OCI-LY7 (cell line): ENCODE measurements around the gene PRX. TPM values are rescaled to one million over a fixed set of nuclear protein-coding genes. Genes with fewer than 3 reads are reported as not detected.

Experiments used
- BruUV-seq: library from RNA; stranded (reverse); fragments of 400-500 nt; replicated peaks from 2 replicates; lab custom pipeline; 2021; lab: Mats Ljungman, UMichigan
- CTCF ChIA-PET: fragments of 300-600 bp; sonication (Branson Sonifier 250); formaldehyde crosslinking; loops from one replicate; lab custom pipeline; 2022; ENCODE audit warnings: antibody characterized with exemption; ENCODE audit not compliant: unreplicated experiment; lab: Charles Lee
- POLR2A ChIA-PET: fragments of 300-600 bp; sonication (Branson Sonifier 250); formaldehyde crosslinking; loops from one replicate; lab custom pipeline; 2022; ENCODE audit warnings: antibody characterized with exemption; lab: Charles Lee
- DNase-seq: peaks from one replicate; pipeline ENCODE4 v3.0.0-alpha.2; 2015; ENCODE audit warnings: low spot score
- H2AFZ ChIP-seq: fragments of 200-600 bp; sonication (generic), shearing (Covaris generic); 2 replicates; pipeline ENCODE4 v1.6.1; 2014; ENCODE audit warnings: mild to moderate bottlenecking, antibody characterized with exemption, low read length, moderate library complexity
- H3K27ac ChIP-seq: fragments of 200-600 bp; sonication (generic); 2 replicates; pipeline ENCODE4 v1.5.1; 2014; ENCODE audit warnings: mixed run types, low read depth, mild to moderate bottlenecking, moderate library complexity, low read length, inconsistent platforms; ENCODE audit not compliant: poor library complexity, severe bottlenecking
- H3K36me3 ChIP-seq: fragments of 200-600 bp; sonication (generic); 2 replicates; pipeline ENCODE4 v1.6.1; 2014; ENCODE audit warnings: mild to moderate bottlenecking, antibody characterized with exemption, low read length, moderate library complexity, mixed read lengths; ENCODE audit not compliant: insufficient read depth
- H3K4me1 ChIP-seq: fragments of 200-600 bp; sonication (generic); 2 replicates; pipeline ENCODE4 v1.5.1; 2014; ENCODE audit warnings: mild to moderate bottlenecking, low read length; ENCODE audit not compliant: insufficient read depth, poor library complexity, severe bottlenecking
- H3K4me2 ChIP-seq: fragments of 200-600 bp; sonication (generic); 2 replicates; pipeline ENCODE4 v1.6.1; 2014; ENCODE audit warnings: mild to moderate bottlenecking, low read length
- H3K4me3 ChIP-seq: fragments of 200-600 bp; sonication (generic); 2 replicates; pipeline ENCODE4 v1.5.1; 2014; ENCODE audit warnings: mild to moderate bottlenecking, low read depth, low read length; ENCODE audit not compliant: poor library complexity, severe bottlenecking
- H3K79me2 ChIP-seq: fragments of 200-600 bp; sonication (generic); 2 replicates; pipeline ENCODE4 v1.6.1; 2016; ENCODE audit warnings: low read depth, mild to moderate bottlenecking, low read length, moderate library complexity, mixed read lengths; ENCODE audit not compliant: insufficient read depth
- H3K9me2 ChIP-seq: fragments of 200-600 bp; sonication (generic); 2 replicates; pipeline ENCODE4 v1.6.1; 2016; ENCODE audit warnings: mild to moderate bottlenecking, low read length, mixed read lengths; ENCODE audit not compliant: insufficient read depth
- H3K9me3 ChIP-seq: fragments of 200-600 bp; sonication (generic); 2 replicates; pipeline ENCODE4 v1.6.1; 2014; ENCODE audit warnings: mild to moderate bottlenecking, mixed run types, low read length, mixed read lengths
- H4K20me1 ChIP-seq: fragments of 200-600 bp; sonication (generic); 2 replicates; pipeline ENCODE4 v1.6.1; 2014; ENCODE audit warnings: mild to moderate bottlenecking, antibody characterized with exemption, low read length, moderate library complexity, mixed read lengths; ENCODE audit not compliant: insufficient read depth
- EZH2phosphoT487 ChIP-seq: fragments of 200-600 bp; sonication (generic); IDR thresholded peaks from 2 replicates; pipeline ENCODE4 v1.6.1; 2018; ENCODE audit warnings: low read depth, borderline replicate concordance, mild to moderate bottlenecking, mixed run types, antibody characterized with exemption, low read length, moderate library complexity, mixed read lengths
- intact Hi-C: fragments of 100-400 bp; cut with micrococcal nuclease; formaldehyde crosslinking; loops from one replicate; pipeline ENCODE4 v1.10.0; 2022; ENCODE audit not compliant: unreplicated experiment
- total RNA-seq, 2 experiments: library from RNA; depleted of rRNA in 1 of 2; stranded (reverse); fragments of >200 nt in 1 of 2; shearing (Covaris generic) in 1 of 2; gene quantifications; 2 replicates each; pipeline ENCODE4 v1.2.3, GENCODE V29; 2014 to 2022
- TF ChIP-seq, protein P1 (sequence below): fragments of 200-600 bp; sonication (generic); conservative IDR thresholded peaks from 2 replicates; pipeline ENCODE4 v1.5.1; 2014; ENCODE audit warnings: mild to moderate bottlenecking, antibody characterized with exemption, low read length, moderate library complexity, mixed read lengths

Gene PRX
- total RNA-seq, 2 experiments from 2014 or later = 2.2 to 4.9 TPM

DNA sequence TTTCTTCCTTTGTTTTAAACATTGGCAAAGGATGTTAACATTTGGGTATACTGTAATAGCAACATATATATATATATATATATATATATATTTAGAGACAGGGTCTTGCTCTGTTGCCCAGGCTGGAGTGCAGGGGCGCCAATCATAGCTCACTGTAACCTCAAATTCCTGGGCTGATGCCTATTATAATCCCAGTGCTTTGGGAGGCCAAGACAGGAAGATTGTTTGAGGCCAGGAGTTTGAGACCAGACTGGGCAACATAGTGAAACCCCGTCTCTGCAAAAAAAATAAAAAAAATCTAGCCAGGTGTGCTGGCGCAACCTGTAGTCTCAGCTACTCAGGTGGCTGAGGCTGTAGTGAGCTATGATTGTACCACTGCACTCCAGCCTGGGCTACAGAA lies 47.0 kb upstream of the PRX start:
- no peak for TF ChIP-seq EZH2phosphoT487
- TF ChIP-seq, protein P1, sequence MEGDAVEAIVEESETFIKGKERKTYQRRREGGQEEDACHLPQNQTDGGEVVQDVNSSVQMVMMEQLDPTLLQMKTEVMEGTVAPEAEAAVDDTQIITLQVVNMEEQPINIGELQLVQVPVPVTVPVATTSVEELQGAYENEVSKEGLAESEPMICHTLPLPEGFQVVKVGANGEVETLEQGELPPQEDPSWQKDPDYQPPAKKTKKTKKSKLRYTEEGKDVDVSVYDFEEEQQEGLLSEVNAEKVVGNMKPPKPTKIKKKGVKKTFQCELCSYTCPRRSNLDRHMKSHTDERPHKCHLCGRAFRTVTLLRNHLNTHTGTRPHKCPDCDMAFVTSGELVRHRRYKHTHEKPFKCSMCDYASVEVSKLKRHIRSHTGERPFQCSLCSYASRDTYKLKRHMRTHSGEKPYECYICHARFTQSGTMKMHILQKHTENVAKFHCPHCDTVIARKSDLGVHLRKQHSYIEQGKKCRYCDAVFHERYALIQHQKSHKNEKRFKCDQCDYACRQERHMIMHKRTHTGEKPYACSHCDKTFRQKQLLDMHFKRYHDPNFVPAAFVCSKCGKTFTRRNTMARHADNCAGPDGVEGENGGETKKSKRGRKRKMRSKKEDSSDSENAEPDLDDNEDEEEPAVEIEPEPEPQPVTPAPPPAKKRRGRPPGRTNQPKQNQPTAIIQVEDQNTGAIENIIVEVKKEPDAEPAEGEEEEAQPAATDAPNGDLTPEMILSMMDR = no peak
- ChIA-PET POLR2A (interaction anchor here (0.7 to 1.1 kb wide), 2 partner anchors 24 to 111 kb away, joined by 3 to 4 read pairs; no protein-coding TSS in a partner anchor), CTCF (no interaction called here)
- H3K9me3 ChIP-seq = no peaks in the 10 kb centered on the region
- no peak overlapping the region for H3K27ac ChIP-seq
- H3K9me2 ChIP-seq = no peaks in the 10 kb centered on the region
- DNase-seq = no peak
- no peaks in the 10 kb centered on the region for H3K36me3 ChIP-seq
- intact Hi-C loops = loop anchor here (5.0 kb wide), 2 partner anchors 53 to 153 kb away; no protein-coding TSS in a partner anchor
- no peaks in the 10 kb centered on the region for H3K79me2 ChIP-seq
- no TSS peak for BruUV-seq
- H4K20me1 ChIP-seq = no peaks in the 10 kb centered on the region
- no peak overlapping the region for H3K4me2 ChIP-seq
- peaks cover 41% of the 10 kb centered on the region for H3K4me1 ChIP-seq
- H2AFZ ChIP-seq = no peak overlapping the region
- no peak overlapping the region for H3K4me3 ChIP-seq

DNA sequence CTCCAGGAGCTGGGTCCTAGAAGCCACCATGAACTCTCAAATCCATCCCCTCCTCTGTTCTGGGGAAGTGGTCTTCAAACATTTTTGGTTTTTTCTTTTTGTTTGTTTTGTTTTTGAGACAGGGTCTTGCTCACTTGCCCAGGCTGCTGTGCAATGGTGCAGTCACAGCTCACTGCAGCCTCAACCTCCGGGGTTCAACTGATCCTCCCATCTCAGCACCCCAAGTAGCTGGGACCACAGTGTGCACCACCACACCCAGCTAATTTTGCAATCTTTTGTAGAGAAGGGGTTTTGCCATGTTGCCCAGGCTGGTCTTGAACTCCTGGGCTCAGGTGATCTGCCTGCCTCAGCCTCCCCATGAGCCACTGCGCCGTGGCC lies 45.4 kb upstream of the PRX start:
- Histone ChIP-seq H3K79me2 (no peaks in the 10 kb centered on the region), H3K9me3 (no peaks in the 10 kb centered on the region), H4K20me1 (no peaks in the 10 kb centered on the region), H2AFZ (no peak overlapping the region), H3K27ac (no peak overlapping the region), H3K4me2 (no peak overlapping the region), H3K4me3 (no peak overlapping the region), H3K4me1 (peaks cover 32% of the 10 kb centered on the region), H3K36me3 (no peaks in the 10 kb centered on the region), H3K9me2 (no peaks in the 10 kb centered on the region)
- no peak for DNase-seq
- TF ChIP-seq, protein P1 = no peak
- no peak for TF ChIP-seq EZH2phosphoT487
- CTCF ChIA-PET = interaction anchor here (0.6 kb wide), 1 partner anchor 38 kb away, joined by 3 read pairs; no protein-coding TSS in a partner anchor
- intact Hi-C loops = no loop called here
- POLR2A ChIA-PET = no interaction called here
- no TSS peak for BruUV-seq

DNA sequence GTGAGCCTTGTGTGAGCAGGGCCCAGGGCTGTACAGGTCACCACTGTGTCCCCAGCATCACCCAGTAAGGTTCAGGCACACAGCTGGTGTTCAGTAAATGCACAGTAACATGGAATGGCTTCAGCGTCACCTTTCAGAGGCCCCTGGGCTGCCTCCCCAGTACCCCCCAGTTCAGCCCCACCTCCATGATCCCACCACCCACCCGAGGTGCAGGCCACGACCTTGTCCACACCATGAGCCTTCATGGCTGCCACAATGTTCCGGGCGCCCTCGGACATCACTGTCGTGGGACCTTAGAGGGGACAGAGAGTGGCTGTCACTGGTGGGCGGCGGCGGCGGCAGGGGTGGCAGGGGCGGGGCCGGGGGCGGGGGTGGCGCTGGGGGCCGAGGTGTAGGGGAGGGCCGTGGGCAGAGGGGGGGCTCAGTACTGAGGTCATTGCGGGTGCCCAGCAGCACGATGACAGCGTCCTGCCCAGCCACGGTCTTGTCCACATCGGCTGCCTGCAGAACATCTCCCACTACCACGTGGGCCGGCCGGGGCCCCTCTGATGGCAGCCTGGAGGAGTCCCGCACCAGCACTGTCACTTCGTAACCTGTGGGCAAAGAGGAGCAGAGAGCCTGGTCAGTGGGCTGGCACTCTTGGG lies 44.9 kb upstream of the PRX start:
- POLR2A ChIA-PET = interaction anchor here (0.6 kb wide), 1 partner anchor 18 kb away, joined by 6 read pairs; no protein-coding TSS in a partner anchor
- DNase-seq = no peak

More for the DNA sequence above, 44.9 kb upstream of the PRX start:
- no TSS peak for BruUV-seq
- intact Hi-C loops = no loop called here
- Histone ChIP-seq H3K4me3 (no peak overlapping the region), H3K9me2 (no peaks in the 10 kb centered on the region), H3K4me2 (no peak overlapping the region), H2AFZ (no peak overlapping the region), H3K27ac (no peak overlapping the region), H3K36me3 (no peaks in the 10 kb centered on the region), H3K4me1 (peaks cover 30% of the 10 kb centered on the region), H3K9me3 (no peaks in the 10 kb centered on the region), H4K20me1 (no peaks in the 10 kb centered on the region), H3K79me2 (no peaks in the 10 kb centered on the region)
- CTCF ChIA-PET = no interaction called here
- TF ChIP-seq, protein P1 = no peak
- TF ChIP-seq EZH2phosphoT487 = no peak
